ENCODE measurements around the gene ODAD4. TPM values are rescaled to one million over a fixed set of nuclear protein-coding genes. Genes with fewer than 3 reads are reported as not detected.
"Not testable (repeated sequence)": the region's sequence is repeated elsewhere in the genome, so short reads cannot be mapped to it uniquely, and the experiment has no call there.

Gene ODAD4
- polyA plus RNA-seq, 1 experiment, result 0.56 TPM

- H3K9me3 ChIP-seq (ENCODE audit: control insufficient read depth, insufficient read depth, low read length), result no peaks in the 10 kb centered on the region
- no peak for DNase-seq (ENCODE audit: low read depth, low spot score)
- H3K4me3 ChIP-seq (ENCODE audit: low read depth, low read length), result no peak overlapping the region
- H3K27ac ChIP-seq (ENCODE audit: low read depth, low read length), result no peak overlapping the region
- CTCF ChIA-PET, result interaction anchor here (0.6 to 2.4 kb wide), 4 partner anchors 15 to 107 kb away, joined by 3 to 9 read pairs (median 4); partner anchors contain the start of genes DHX58 and NKIRAS2
- no peaks in the 10 kb centered on the region for H3K27me3 ChIP-seq (ENCODE audit: control insufficient read depth, insufficient read depth, low read length)
- TF ChIP-seq CTCF (IDR thresholded peaks at IDR 0.05; ENCODE audit: low read depth, low read length), result no peak
- POLR2A ChIA-PET, result interaction anchor here (0.9 to 1.5 kb wide), 2 partner anchors 8 to 12 kb away, joined by 4 to 8 read pairs; partner anchors contain the start of gene DNAJC7
These were observed 74.7 kb downstream of the ODAD4 start for GRCh38 chr17:42005166-42005565.

- ChIA-PET CTCF (interaction anchor here (1.8 kb wide), 1 partner anchor 11 kb away, joined by 10 read pairs; the partner anchor contains the start of gene NKIRAS2), POLR2A (no interaction called here)
- no peak for DNase-seq (ENCODE audit: low read depth, low spot score)
- H3K27ac ChIP-seq (ENCODE audit: low read depth, low read length), result no peak overlapping the region
- no peak for TF ChIP-seq CTCF (IDR thresholded peaks at IDR 0.05; ENCODE audit: low read depth, low read length)
- no peaks in the 10 kb centered on the region for H3K9me3 ChIP-seq (ENCODE audit: control insufficient read depth, insufficient read depth, low read length)
- no peaks in the 10 kb centered on the region for H3K27me3 ChIP-seq (ENCODE audit: control insufficient read depth, insufficient read depth, low read length)
- no peak overlapping the region for H3K4me3 ChIP-seq (ENCODE audit: low read depth, low read length)
These were observed 78.8 kb downstream of the ODAD4 start for GRCh38 chr17:42009170-42009569.

- POLR2A ChIA-PET; H3K9me3 ChIP-seq (ENCODE audit: control insufficient read depth, insufficient read depth, low read length); H3K4me3 ChIP-seq (ENCODE audit: low read depth, low read length); H3K27ac ChIP-seq (ENCODE audit: low read depth, low read length); DNase-seq (ENCODE audit: low read depth, low spot score); H3K27me3 ChIP-seq (ENCODE audit: control insufficient read depth, insufficient read depth, low read length); CTCF ChIA-PET: not testable (repeated sequence)
These were observed 79.9 kb downstream of the ODAD4 start for GRCh38 chr17:42010266-42010680.

GRCh38 chr17:42010898-42011516 is 80.6 kb downstream of the ODAD4 start:
- Histone ChIP-seq H3K27me3 (ENCODE audit: control insufficient read depth, insufficient read depth, low read length) (no peaks in the 10 kb centered on the region), H3K4me3 (ENCODE audit: low read depth, low read length) (no peak overlapping the region), H3K27ac (ENCODE audit: low read depth, low read length) (no peak overlapping the region), H3K9me3 (ENCODE audit: control insufficient read depth, insufficient read depth, low read length) (no peaks in the 10 kb centered on the region)
- ChIA-PET CTCF (interaction anchor here (1.1 kb wide), 1 partner anchor 9 kb away, joined by 4 read pairs; the partner anchor contains the start of gene NKIRAS2), POLR2A (no interaction called here)
- no peak for TF ChIP-seq CTCF (IDR thresholded peaks at IDR 0.05; ENCODE audit: low read depth, low read length)
- DNase-seq (ENCODE audit: low read depth, low spot score), result no peak

- H3K27me3 ChIP-seq (ENCODE audit: control insufficient read depth, insufficient read depth, low read length); CTCF ChIA-PET; H3K9me3 ChIP-seq (ENCODE audit: control insufficient read depth, insufficient read depth, low read length); H3K27ac ChIP-seq (ENCODE audit: low read depth, low read length); H3K4me3 ChIP-seq (ENCODE audit: low read depth, low read length); DNase-seq (ENCODE audit: low read depth, low spot score): not testable (repeated sequence)
- POLR2A ChIA-PET, result interaction anchor here (0.6 kb wide), 1 partner anchor 134 kb away, joined by 5 read pairs; no protein-coding TSS in a partner anchor
These were observed 81.9 kb downstream of the ODAD4 start for GRCh38 chr17:42012363-42012762.

- H3K4me3 ChIP-seq (ENCODE audit: low read depth, low read length); H3K27ac ChIP-seq (ENCODE audit: low read depth, low read length); H3K27me3 ChIP-seq (ENCODE audit: control insufficient read depth, insufficient read depth, low read length); DNase-seq (ENCODE audit: low read depth, low spot score); H3K9me3 ChIP-seq (ENCODE audit: control insufficient read depth, insufficient read depth, low read length): not testable (repeated sequence)
- POLR2A ChIA-PET, result interaction anchor here (0.8 kb wide), 1 partner anchor 20 kb away, joined by 4 read pairs; no protein-coding TSS in a partner anchor
- CTCF ChIA-PET, result interaction anchor here (1.0 kb wide), 1 partner anchor 11 kb away, joined by 3 read pairs; no protein-coding TSS in a partner anchor
These were observed 83.3 kb downstream of the ODAD4 start for GRCh38 chr17:42013740-42014139.

Other genes with a start within 250 kb of the ODAD4 start
- 529 and 549 TPM in 2 replicates for gene EIF1, start 241.7 kb upstream of the ODAD4 start, polyA plus RNA-seq (2011; rRNA removed)
- gene GAST, start 218.3 kb upstream of the ODAD4 start, polyA plus RNA-seq (2011; rRNA removed), result not detected in 2 replicates
- 0.04 and 0.07 TPM in 2 replicates for gene HAP1, start 196.0 kb upstream of the ODAD4 start, polyA plus RNA-seq (2011; rRNA removed)
- gene JUP, start 143.9 kb upstream of the ODAD4 start, polyA plus RNA-seq (2011; rRNA removed), result 13.5 and 25.7 TPM in 2 replicates
- 51.5 and 58.8 TPM in 2 replicates for gene P3H4, start 118.7 kb upstream of the ODAD4 start, polyA plus RNA-seq (2011; rRNA removed)
- gene FKBP10, start 117.6 kb upstream of the ODAD4 start, polyA plus RNA-seq (2011; rRNA removed), result 487 and 624 TPM in 2 replicates
- 97.4 and 106 TPM in 2 replicates for gene NT5C3B, start 94.4 kb upstream of the ODAD4 start, polyA plus RNA-seq (2011; rRNA removed)
- 0.06 TPM in 2 replicates for gene KLHL10, start 92.8 kb upstream of the ODAD4 start, polyA plus RNA-seq (2011; rRNA removed)
- gene KLHL11, start 65.2 kb upstream of the ODAD4 start, polyA plus RNA-seq (2011; rRNA removed), result 7.6 and 9.3 TPM in 2 replicates
- 161 and 163 TPM in 2 replicates for gene ACLY, start 11.7 kb upstream of the ODAD4 start, polyA plus RNA-seq (2011; rRNA removed)
- 53.0 and 85.7 TPM in 2 replicates for gene CNP, start 36.2 kb downstream of the ODAD4 start, polyA plus RNA-seq (2011; rRNA removed)
- 62.0 and 66.4 TPM in 2 replicates for gene DNAJC7, start 86.8 kb downstream of the ODAD4 start, polyA plus RNA-seq (2011; rRNA removed)
- gene NKIRAS2, start 89.5 kb downstream of the ODAD4 start, polyA plus RNA-seq (2011; rRNA removed), result 46.5 and 51.3 TPM in 2 replicates
- 0.07 and 0.09 TPM in 2 replicates for gene C17orf113, start 120.0 kb downstream of the ODAD4 start, polyA plus RNA-seq (2011; rRNA removed)
- gene ZNF385C, start 167.9 kb downstream of the ODAD4 start, polyA plus RNA-seq (2011; rRNA removed), result not detected in 2 replicates
- gene DHX58, start 182.1 kb downstream of the ODAD4 start, polyA plus RNA-seq (2011; rRNA removed), result 2.0 and 2.9 TPM in 2 replicates
- 13.6 and 15.5 TPM in 2 replicates for gene KAT2A, start 190.8 kb downstream of the ODAD4 start, polyA plus RNA-seq (2011; rRNA removed)
- not detected in 2 replicates for gene HSPB9, start 192.2 kb downstream of the ODAD4 start, polyA plus RNA-seq (2011; rRNA removed)
- 134 and 163 TPM in 2 replicates for gene RAB5C, start 224.4 kb downstream of the ODAD4 start, polyA plus RNA-seq (2011; rRNA removed)

Data from AG04450 (cell line).